ENCODE results near the gene WIPF3.

WIPF3 gene

GRCh38 chr7:29885626-29886025, 79.3 kb downstream of the WIPF3 start:
- no peak for DNase-seq (ENCODE audit: low read depth in 1 of 2, low spot score in 1 of 2)
- Histone ChIP-seq H3K4me3 (replicated peaks; ENCODE audit: insufficient read depth, low read length) (no peak overlapping the region), H3K27ac (replicated peaks) (no peak overlapping the region), H3K27me3 (ENCODE audit: insufficient read depth, poor library complexity, severe bottlenecking) (no peaks in the 10 kb centered on the region)
- TF ChIP-seq POLR2AphosphoS5 (IDR thresholded peaks at IDR 0.05; ENCODE audit: low read depth) (no peak), GABPA (IDR thresholded peaks at IDR 0.05; ENCODE audit: low read depth) (no peak), CTCF (IDR thresholded peaks at IDR 0.05; ENCODE audit: insufficient read depth, low read length) (no peak), SPI1 (IDR thresholded peaks at IDR 0.05; ENCODE audit: borderline replicate concordance, low read depth) (no peak), REST (IDR thresholded peaks at IDR 0.05; ENCODE audit: insufficient replicate concordance, low read depth) (no peak)

GRCh38 chr7:29886827-29887226, 80.5 kb downstream of the WIPF3 start:
- H3K4me3 ChIP-seq (replicated peaks; ENCODE audit: insufficient read depth, low read length): no peak overlapping the region
- H3K27me3 ChIP-seq (ENCODE audit: insufficient read depth, poor library complexity, severe bottlenecking): no peaks in the 10 kb centered on the region
- TF ChIP-seq SPI1 (IDR thresholded peaks at IDR 0.05; ENCODE audit: borderline replicate concordance, low read depth) (no peak), REST (IDR thresholded peaks at IDR 0.05; ENCODE audit: insufficient replicate concordance, low read depth) (no peak), POLR2AphosphoS5 (IDR thresholded peaks at IDR 0.05; ENCODE audit: low read depth) (no peak), GABPA (IDR thresholded peaks at IDR 0.05; ENCODE audit: low read depth) (no peak), CTCF (IDR thresholded peaks at IDR 0.05; ENCODE audit: insufficient read depth, low read length) (no peak)
- DNase-seq (ENCODE audit: low read depth in 1 of 2, low spot score in 1 of 2): no peak
- no peak overlapping the region for H3K27ac ChIP-seq (replicated peaks)

GRCh38 chr7:29888006-29888405, 81.7 kb downstream of the WIPF3 start:
- H3K4me3 ChIP-seq (replicated peaks; ENCODE audit: insufficient read depth, low read length): no peak overlapping the region
- H3K27ac ChIP-seq (replicated peaks): no peak overlapping the region
- no peak for DNase-seq (ENCODE audit: low read depth in 1 of 2, low spot score in 1 of 2)
- TF ChIP-seq SPI1 (IDR thresholded peaks at IDR 0.05; ENCODE audit: borderline replicate concordance, low read depth) (no peak), REST (IDR thresholded peaks at IDR 0.05; ENCODE audit: insufficient replicate concordance, low read depth) (no peak), GABPA (IDR thresholded peaks at IDR 0.05; ENCODE audit: low read depth) (no peak), CTCF (IDR thresholded peaks at IDR 0.05; ENCODE audit: insufficient read depth, low read length) (no peak), POLR2AphosphoS5 (IDR thresholded peaks at IDR 0.05; ENCODE audit: low read depth) (no peak)
- H3K27me3 ChIP-seq (ENCODE audit: insufficient read depth, poor library complexity, severe bottlenecking): no peaks in the 10 kb centered on the region

Data from HL-60 (cell line).